Stimulated activated CD8-positive, alpha-beta memory T cell treated with anti-CD3 and anti-CD28 coated beads, Interleukin-7, amount 100 ng/mL, for 48 hours (primary cell): ENCODE measurements around the gene PUS3.

ENCODE experiments used
- DNase-seq, 2 donors: peaks; one replicate each; pipeline ENCODE4 v3.0.0-alpha.2; 2020; ENCODE audit warnings: low read depth in 1 of 2; ENCODE audit errors: extremely low read depth in 1 of 2

PUS3 gene

DNA sequence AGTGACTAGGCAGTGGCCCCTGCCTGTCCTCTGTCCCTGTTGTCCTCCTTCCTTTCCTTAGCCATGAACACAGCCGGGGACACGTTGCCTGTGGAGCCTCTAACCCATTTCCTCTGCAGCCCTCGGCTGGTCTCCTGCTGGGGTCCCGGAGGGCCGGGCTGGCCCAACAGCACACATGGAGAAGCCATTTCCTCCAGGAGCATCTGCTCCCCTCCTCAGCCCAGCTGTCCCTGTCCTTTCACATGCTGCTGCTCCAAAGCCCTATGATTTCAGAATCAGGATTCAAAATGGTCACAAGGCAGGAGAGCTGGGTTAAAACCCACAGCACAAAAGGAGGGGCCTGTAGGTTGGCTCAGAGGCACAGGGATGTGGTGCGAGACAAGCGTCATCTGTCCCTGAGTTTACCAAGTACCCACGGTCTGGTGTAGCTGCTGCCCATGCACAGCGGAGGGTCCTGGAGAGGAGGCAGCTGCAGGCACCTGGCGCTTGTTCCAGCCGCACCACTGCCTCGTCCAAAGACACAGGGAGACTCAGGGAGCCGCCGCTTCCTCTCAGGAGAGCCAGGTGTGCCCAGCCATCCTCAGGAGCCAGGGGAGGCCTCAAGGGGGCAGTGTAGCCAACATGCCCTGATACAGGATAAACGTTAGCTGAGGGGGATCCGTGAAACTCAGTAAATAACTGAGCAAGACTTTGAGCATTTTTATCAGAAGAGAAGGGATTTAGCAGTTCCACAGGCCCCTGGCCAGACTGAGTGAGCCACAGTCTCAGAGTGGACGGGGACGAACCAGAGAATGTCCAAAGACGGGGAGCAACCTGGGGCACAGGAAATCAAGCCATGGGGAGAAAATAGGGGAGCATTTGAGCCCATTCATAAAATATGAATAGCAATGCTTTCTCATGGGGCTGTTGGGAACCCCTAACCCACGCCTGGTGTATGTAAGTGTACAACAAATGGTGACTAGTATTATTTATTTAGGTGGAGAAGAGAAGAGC lies 38.9 kb upstream of the PUS3 start:
- DNase-seq: peak in 1 of 2 donors; percentile 25

DNA sequence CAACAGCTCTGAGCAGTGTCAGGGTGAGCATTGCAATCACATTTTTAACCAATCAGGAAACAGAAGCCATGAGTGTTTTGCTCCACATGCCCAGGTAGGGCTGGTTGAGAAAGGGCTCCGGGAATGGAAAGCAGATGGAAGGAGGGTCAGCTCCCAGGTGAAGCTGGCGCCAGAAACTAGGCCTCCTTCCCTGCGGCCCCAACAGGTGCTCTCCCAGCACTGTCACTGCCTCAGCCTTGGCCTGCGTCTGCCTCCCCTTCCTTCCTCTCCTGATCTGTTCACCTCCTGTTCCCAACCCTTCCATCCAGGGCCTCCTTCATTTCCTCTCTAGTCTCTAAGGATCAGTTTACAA lies 38.2 kb upstream of the PUS3 start:
- DNase-seq: no peak

GRCh38 chr11:125940145-125940544 lies 37.1 kb upstream of the PUS3 start:
- DNase-seq: no peak

GRCh38 chr11:125939081-125939521 lies 36.1 kb upstream of the PUS3 start:
- DNase-seq: no peak

GRCh38 chr11:125938418-125938817 lies 35.4 kb upstream of the PUS3 start:
- DNase-seq: no peak

GRCh38 chr11:125935618-125936199 lies 32.7 kb upstream of the PUS3 start:
- no peak for DNase-seq

DNA sequence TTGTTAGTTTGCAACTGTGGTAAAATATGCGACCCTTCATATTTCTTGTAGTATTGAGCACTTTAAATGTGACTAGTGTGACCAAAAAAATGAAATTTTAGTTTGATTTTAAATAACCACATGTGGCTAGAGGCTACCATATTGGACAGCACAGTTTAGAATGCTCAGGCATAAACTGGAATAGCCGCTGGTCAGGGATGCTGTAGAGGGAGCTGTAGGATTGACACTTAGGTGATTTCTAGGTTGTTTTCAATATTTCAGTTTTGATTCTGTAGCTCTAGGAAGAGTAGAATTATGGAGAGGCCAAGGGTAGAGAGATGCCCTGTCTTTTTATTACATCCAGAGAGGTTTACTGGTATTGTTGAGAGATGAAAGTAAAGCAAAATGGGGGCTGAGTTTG lies 32.0 kb upstream of the PUS3 start:
- DNase-seq: no peak

- DNase-seq: no peak
Observed at GRCh38 chr11:125934473-125934872, 31.5 kb upstream of the PUS3 start.

DNA sequence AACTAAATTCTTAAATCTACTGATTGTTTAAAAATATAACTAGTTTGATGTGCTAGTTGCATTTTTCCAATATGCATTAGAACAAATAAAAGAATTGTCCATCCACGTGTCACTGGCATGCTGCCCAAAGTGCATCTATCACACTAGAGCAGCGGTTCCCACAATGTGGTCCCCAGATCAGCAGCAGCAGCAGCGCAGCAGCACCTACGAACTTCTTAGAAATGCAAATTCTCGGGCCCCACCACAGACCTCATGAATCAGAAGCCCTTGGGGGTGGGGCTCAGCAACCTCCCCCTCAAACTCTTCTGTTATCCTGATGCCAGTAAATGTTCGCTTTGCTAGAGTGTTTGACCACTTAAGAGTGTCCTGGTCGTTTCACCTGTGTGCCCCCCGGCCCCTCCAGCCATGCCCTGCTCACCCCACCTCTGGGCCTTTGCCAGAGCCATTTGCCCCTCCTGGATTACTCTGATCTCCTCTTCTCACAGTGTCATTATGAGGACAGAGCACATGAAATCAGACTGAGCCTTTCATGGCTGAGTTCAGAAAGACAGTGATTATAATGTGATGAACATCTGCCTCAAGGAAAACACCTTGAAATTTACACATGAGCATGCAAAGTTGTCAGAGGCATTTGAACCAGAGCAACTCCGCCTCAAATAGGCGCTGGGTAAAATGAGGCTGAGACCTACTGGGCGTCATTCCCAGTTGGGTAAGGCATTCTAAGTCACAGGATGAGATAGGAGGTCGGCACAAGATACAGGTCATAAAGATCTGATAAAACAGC lies 30.2 kb upstream of the PUS3 start:
- peak in 1 of 2 donors; percentile 53 for DNase-seq

- DNase-seq: no peak
Observed at GRCh38 chr11:125932301-125932700, 29.3 kb upstream of the PUS3 start.

GRCh38 chr11:125931668-125932067 lies 28.7 kb upstream of the PUS3 start:
- DNase-seq: no peak

- no peak for DNase-seq
Observed at GRCh38 chr11:125931116-125931515, 28.1 kb upstream of the PUS3 start.

DNA sequence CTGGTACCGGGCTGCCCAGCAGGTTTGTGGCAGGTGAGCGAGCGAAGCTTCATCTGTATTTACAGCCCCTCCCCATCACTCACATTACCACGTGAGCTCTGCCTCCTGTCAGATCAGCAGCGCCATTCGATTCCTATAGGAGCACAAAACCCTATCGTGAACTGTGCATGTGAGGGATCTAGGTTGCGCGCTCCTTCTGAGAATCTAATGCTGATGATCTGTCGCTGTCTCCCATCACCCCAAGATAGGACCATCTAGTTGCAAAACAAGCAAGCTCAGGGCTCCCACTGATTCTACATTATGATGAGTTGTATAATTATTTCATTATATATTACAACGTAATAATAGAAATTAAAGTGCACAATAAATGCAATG lies 27.1 kb upstream of the PUS3 start:
- no peak for DNase-seq

DNA sequence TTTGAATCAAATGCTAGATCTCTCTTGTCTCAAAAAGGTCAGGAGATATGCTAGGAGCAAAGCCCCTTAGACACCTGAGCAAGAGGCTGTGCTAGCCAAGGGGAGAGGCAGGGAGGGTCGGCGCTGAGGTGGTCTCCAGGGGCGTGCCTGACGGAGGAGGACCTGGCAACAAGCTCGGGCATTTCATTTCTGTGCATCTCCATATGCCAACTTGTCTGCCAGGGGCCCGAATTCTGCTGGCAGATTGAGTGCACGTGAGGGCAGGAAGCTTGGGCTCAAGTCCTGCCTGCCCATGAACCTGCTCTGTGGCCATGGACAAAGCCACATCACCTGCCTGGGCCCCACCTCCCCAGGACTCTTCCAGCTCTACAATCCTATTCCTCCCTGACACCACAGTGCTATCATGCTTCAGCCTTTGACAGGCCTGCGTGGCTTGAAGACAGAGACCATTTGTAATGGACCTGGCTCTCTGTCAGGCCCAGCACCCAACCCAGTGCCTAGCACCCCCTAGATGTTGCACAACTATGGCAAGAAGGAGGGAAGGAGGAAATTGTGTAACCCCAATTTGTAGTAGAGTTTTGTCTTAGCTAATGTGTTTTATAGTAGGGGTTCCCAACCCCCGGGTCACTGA lies 26.6 kb upstream of the PUS3 start:
- DNase-seq: no peak

DNA sequence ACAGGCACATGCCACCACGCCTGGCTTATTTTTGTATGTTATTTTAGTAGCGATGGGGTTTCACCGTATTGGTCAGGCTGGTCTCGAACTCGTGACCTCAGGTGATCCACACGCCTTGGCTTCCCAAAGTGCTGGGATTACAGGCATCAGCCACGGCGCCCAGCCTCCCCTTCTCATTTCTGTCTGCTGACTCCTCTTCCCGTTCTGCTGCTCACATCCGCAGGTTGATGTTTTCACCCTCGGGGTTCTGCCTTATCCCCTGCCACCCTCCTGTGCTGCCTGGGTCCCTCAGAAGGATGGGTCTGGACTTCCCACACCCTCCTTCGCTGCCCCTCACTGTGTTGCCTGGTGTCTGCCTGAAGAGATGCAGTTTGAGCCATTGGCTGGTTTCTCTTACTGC lies 23.7 kb upstream of the PUS3 start:
- DNase-seq: no peak

DNA sequence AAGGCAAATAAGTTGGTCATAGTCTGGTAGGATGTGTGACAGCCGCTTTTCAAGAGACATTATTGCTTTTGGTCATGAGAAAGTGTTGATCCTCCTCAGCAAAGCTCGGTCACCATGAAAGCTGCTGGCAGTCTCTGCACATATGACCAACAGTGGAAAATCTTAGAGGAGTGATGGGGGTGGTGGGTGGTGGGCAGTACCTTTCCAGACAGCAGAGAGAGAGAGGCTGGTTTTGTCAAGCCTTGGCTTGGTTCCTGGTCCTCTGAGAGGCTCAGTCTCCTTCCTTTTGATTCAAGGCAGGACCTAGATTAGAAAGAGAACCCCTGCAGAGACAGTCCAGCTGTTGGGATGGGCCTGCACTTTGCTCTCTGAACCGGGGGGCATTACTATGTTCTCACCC lies 22.8 kb upstream of the PUS3 start:
- no peak for DNase-seq

GRCh38 chr11:125925247-125925740 lies 22.3 kb upstream of the PUS3 start:
- DNase-seq: no peak

- no peak for DNase-seq
Observed at GRCh38 chr11:125924384-125925007, 21.5 kb upstream of the PUS3 start.

DNA sequence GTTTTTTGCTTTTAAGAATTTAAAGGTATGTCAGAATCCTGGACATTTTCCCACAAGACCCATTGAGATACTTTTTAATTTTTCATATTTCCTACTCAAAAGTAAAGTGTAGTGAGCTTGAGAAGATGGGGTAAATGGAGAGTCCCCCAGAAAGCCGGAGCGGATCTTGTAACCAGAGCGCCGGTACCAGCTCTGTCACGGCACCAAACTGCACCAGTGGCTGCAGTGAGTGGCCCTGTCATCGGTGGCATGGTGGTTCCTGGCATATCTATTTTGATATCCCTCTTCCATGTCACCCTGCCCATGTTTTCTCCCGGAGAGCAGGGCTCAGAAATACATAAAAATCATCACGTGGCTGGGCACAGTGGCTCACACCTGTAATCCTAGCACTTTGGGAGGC lies 20.6 kb upstream of the PUS3 start:
- DNase-seq: no peak

DNA sequence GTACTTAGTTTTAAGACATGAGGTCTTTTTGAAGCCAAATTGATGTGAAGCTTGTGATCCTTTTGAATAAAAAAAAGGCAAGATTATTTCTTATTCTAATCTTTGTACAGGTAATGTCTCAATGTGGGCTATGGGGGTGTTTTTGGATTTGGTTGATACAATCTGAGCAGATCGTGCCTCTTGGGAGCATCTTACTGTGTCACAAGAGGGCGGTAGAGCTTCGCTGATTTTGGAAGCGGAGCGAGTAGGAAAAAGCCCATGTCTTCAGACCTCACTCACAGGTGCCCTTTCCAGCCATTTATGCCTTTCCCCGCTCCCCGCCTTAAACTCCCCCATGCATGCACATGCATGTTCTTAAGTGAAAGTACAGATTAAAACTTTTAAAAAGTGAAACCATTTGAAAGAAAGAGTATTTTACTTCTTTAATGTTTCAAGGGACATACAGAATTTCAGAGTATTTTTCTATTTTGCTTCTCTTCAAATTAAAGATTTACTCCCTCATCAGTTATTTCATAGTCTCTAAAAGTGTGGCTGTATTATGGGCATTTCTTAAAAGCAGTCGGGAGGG lies 20.1 kb upstream of the PUS3 start:
- DNase-seq: no peak
